NB4 (cell line): ENCODE measurements around the gene ANKH.

Experiments
- DNase-seq: peaks from one replicate; pipeline ENCODE4 v3.0.0; 2010; ENCODE audit warnings: low read depth
- H3K4me3 ChIP-seq: one replicate; pipeline ENCODE4 v1.5.1; 2011; ENCODE audit warnings: mild to moderate bottlenecking, low read depth, low read length, moderate library complexity
- CTCF ChIP-seq: IDR thresholded peaks from one replicate; pipeline ENCODE4 v1.5.1; 2012; ENCODE audit warnings: low read depth, low read length
- MAX ChIP-seq: IDR thresholded peaks from 2 replicates; pipeline ENCODE4 v1.6.1; 2011; ENCODE audit warnings: low read depth, low read length
- MYC ChIP-seq: IDR thresholded peaks from 2 replicates; pipeline ENCODE4 v1.6.1; 2011; ENCODE audit warnings: low read depth, low read length
- POLR2A ChIP-seq: IDR thresholded peaks from 2 replicates; pipeline ENCODE4 v1.6.1; 2011; ENCODE audit warnings: mild to moderate bottlenecking; ENCODE audit not compliant: insufficient read length; ENCODE audit errors: extremely low read depth

The ANKH gene

GRCh38 chr5:14864181-14864812, 7.3 kb downstream of the ANKH start:
- DNase-seq, result no peak
- H3K4me3 ChIP-seq, result no peak overlapping the region
- TF ChIP-seq MAX (no peak), CTCF (no peak), POLR2A (no peak), MYC (no peak)

- no peak overlapping the region for H3K4me3 ChIP-seq
- DNase-seq, result no peak
- TF ChIP-seq MYC, result no peak
- TF ChIP-seq MAX, result no peak
- no peak for TF ChIP-seq CTCF
- TF ChIP-seq POLR2A, result no peak
Observed at GRCh38 chr5:14863105-14863504, 8.5 kb downstream of the ANKH start.

- no peak overlapping the region for H3K4me3 ChIP-seq
- DNase-seq, result no peak
- TF ChIP-seq POLR2A (no peak), MAX (no peak), MYC (no peak), CTCF (no peak)
Observed at GRCh38 chr5:14861123-14861765, 10.3 kb downstream of the ANKH start.

- no peak overlapping the region for H3K4me3 ChIP-seq
- no peak for DNase-seq
- TF ChIP-seq CTCF (no peak), POLR2A (no peak), MAX (no peak), MYC (no peak)
Observed at GRCh38 chr5:14859980-14860379, 11.6 kb downstream of the ANKH start.

- DNase-seq, result no peak
- no peak for TF ChIP-seq MYC
- no peak for TF ChIP-seq MAX
- no peak for TF ChIP-seq CTCF
- no peak for TF ChIP-seq POLR2A
- H3K4me3 ChIP-seq, result no peak overlapping the region
Observed at GRCh38 chr5:14859150-14859549, 12.4 kb downstream of the ANKH start.
